ENCODE data around the gene USP7. TPM values are rescaled to one million over a fixed set of nuclear protein-coding genes. Genes with fewer than 3 reads are reported as not detected.

The USP7 gene
- total and polyA plus RNA-seq, 12 donors, result 22.2 to 84.8 (median 65.7) TPM

DNA sequence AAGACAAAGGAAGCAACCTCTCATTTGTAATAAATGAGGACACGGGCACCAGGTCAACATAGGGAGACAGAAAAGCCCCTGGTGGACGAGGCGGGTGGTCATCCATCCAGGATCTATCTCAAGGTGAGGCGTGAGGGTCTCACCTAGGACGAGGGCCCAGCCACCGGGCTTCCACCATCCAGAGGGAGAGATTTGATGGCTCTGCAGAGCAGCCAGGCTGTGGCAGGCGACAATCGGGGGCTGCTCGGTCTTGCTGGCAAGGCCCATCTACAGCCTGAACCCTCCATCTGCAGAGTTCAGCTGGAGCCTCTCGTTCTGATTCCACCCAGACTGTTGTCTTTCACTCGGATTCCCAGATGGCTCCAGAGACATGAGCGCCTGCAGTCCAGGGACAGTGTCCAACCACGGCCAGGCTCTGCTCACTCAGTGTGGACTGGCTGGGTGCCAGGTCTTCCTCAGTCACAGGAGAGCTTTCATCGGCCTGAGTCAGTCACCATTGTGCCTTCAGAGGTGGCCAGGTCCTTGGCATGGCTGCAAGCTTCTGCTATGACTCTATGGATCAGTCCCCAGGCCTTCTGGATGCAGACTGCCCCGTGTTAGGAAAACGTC is 75.7 kb downstream of the USP7 start:
- Histone ChIP-seq H3K4me1 (peaks cover 0 to 35% (median 24%) of the 10 kb centered on the region in 9 donors), H3K27ac (peak overlapping the region in 2 of 10 donors; percentile 14), H3K9me3 (no peaks in the 10 kb centered on the region), H3K27me3 (peaks cover 0 to 13% (median 0%) of the 10 kb centered on the region in 7 donors), H3K36me3 (peaks cover 0 to 40% (median 20%) of the 10 kb centered on the region in 9 donors), H3K4me3 (no peak overlapping the region)
- 55% methylated on average over 16 of the region's 16 CpGs for WGBS, 2 donors
- intact Hi-C loops (cut with DNase I), result loop anchor here in 1 of 10 donors (10.0 kb wide), 1 partner anchor 323 kb away; no protein-coding TSS in a partner anchor
- TF ChIP-seq, protein P1, sequence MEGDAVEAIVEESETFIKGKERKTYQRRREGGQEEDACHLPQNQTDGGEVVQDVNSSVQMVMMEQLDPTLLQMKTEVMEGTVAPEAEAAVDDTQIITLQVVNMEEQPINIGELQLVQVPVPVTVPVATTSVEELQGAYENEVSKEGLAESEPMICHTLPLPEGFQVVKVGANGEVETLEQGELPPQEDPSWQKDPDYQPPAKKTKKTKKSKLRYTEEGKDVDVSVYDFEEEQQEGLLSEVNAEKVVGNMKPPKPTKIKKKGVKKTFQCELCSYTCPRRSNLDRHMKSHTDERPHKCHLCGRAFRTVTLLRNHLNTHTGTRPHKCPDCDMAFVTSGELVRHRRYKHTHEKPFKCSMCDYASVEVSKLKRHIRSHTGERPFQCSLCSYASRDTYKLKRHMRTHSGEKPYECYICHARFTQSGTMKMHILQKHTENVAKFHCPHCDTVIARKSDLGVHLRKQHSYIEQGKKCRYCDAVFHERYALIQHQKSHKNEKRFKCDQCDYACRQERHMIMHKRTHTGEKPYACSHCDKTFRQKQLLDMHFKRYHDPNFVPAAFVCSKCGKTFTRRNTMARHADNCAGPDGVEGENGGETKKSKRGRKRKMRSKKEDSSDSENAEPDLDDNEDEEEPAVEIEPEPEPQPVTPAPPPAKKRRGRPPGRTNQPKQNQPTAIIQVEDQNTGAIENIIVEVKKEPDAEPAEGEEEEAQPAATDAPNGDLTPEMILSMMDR (IDR thresholded peaks at IDR 0.05), result no peak
- DNase-seq (peak; percentile 71 to 81), ATAC-seq (peak; percentile 44 to 77 (median 72))

DNA sequence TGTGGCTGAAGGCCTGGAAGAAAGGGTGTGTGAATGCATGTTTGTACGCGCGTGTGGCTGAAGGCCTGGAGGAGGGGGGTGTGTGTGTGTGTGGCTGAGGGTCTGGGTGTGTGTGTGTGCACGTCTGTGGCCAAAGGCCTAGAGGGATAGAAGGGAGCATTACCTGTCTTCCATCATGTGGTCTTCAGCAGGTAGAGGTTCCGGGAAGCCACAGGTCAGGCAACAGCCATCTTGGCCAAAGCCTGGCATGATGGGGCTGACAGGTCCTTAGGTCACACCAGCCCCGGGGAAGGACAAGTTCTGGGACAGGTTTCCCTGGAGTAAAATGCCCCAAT is 76.3 kb downstream of the USP7 start:
- no peaks in the 10 kb centered on the region for H3K9me3 ChIP-seq

DNA sequence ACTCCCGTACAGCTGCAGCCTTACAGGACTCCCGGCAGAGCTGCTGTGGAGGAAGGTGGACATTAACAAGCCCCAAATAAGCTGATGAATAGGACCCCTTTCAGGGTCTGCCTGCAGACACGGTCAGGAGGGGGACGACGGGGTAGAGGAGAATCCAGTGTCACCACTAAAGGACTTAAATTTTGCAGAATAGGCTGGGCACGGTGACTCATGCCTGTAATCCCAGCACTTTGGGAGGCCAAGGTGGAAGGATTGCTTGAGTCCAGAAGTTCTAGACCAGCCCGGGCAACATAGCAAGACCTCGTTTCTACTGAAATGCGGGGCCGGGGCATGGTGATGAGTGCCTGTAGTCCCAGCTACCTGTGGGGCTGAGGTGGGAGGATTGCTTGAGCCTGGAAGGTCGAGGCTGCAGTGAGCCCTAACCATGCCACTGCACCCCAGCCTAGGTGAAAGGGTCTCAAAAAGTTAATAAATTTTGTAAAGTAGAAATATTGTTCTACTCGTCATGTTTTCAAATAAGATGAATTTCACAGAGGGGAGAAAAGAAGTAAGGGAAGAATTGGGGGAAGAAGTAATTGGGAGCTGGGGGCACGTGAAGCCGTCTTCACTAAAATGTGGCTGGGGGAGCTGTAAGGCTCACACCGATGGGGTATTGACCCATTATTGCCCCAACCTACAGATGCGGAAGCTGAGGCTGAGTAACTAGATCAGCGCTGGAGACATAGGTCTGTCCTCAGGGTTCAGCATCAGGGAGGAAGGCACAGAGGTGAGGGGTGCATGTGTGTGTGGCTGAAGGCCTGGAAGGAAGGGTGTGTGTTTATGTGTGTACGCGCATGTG is 76.9 kb downstream of the USP7 start:
- Histone ChIP-seq H3K27ac (no peak overlapping the region), H3K27me3 (peaks cover 0 to 21% (median 0%) of the 10 kb centered on the region in 7 donors), H3K36me3 (peaks cover 0 to 28% (median 20%) of the 10 kb centered on the region in 9 donors), H3K4me1 (peaks cover 0 to 31% (median 21%) of the 10 kb centered on the region in 9 donors), H3K4me3 (no peak overlapping the region), H3K9me3 (no peaks in the 10 kb centered on the region)
- DNase-seq (no peak), ATAC-seq (no peak)
- 72 to 74% methylated on average over 19 of the region's 19 CpGs for WGBS, 2 donors
- TF ChIP-seq, protein P1 (IDR thresholded peaks at IDR 0.05), result no peak
- intact Hi-C loops (cut with DNase I), result loop anchor here in 1 of 10 donors (10.0 kb wide), 1 partner anchor 322 kb away; no protein-coding TSS in a partner anchor

More for the DNA sequence above, 76.3 kb downstream of the USP7 start:
- Histone ChIP-seq H3K27ac (no peak overlapping the region), H3K4me3 (no peak overlapping the region), H3K36me3 (peaks cover 0 to 34% (median 20%) of the 10 kb centered on the region in 9 donors), H3K4me1 (peaks cover 0 to 31% (median 21%) of the 10 kb centered on the region in 9 donors), H3K27me3 (peaks cover 0 to 18% (median 0%) of the 10 kb centered on the region in 7 donors)
- no peak for DNase-seq
- no peak for ATAC-seq
- WGBS, 2 donors, result 86 to 87% methylated on average over 6 of the region's 6 CpGs
- intact Hi-C loops (cut with DNase I), result loop anchor here in 1 of 10 donors (10.0 kb wide), 1 partner anchor 323 kb away; no protein-coding TSS in a partner anchor
- TF ChIP-seq, protein P1 (IDR thresholded peaks at IDR 0.05), result no peak
